ENCODE results near the gene CDK2. TPM values are rescaled to one million over a fixed set of nuclear protein-coding genes. Genes with fewer than 3 reads are reported as not detected.

Gene CDK2
- total RNA-seq, 1 donor, result 38.5 TPM

DNA sequence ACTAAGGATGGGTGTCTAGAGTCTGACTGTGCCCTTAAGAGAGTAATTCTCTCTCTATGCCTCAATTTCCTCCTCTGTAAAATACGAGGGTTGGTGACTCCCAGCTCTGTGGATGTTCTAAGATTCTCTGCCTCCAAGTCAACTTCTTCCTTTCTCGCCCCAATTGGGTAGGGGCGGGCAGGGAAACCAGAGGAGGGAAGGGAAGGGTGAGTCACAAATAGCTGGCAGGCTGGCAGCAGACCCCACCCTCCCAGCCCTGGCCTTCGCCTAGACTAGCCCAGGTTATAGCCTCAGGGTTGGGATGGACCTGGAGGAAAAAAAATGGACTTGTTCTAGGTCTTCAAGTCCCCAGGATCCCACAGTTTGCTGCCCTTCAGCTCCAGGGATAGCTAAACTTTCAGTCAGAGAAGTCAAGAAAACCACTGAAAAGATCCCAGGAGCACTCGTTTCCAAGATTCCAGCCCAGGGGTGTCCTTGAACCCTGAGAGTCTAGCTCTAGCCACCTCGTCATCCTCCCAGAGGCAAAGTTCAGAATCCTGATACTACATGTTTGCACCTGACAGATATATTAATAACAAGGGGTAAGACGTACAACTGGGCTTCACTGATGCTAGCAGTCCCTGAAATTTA is 33.3 kb upstream of the CDK2 start:
- peak overlapping the region; percentile 86 for H3K4me3 ChIP-seq (ENCODE audit: low read depth, low read length)
- peak; percentile 39 for DNase-seq (ENCODE audit: low read depth)

GRCh38 chr12:55933799-55934742 is 32.6 kb upstream of the CDK2 start:
- DNase-seq (ENCODE audit: low read depth), result peak; percentile 66
- TF ChIP-seq CTCF (IDR thresholded peaks at IDR 0.05; ENCODE audit: insufficient read depth, low read length), result no peak
- H3K4me3 ChIP-seq (ENCODE audit: low read depth, low read length), result no peak overlapping the region

More for the DNA sequence above, 33.3 kb upstream of the CDK2 start:
- no peak for TF ChIP-seq CTCF (IDR thresholded peaks at IDR 0.05; ENCODE audit: insufficient read depth, low read length)

- TF ChIP-seq CTCF (IDR thresholded peaks at IDR 0.05; ENCODE audit: insufficient read depth, low read length), result no peak
- H3K4me3 ChIP-seq (ENCODE audit: low read depth, low read length), result no peak overlapping the region
- no peak for DNase-seq (ENCODE audit: low read depth)
These were observed 31.9 kb upstream of the CDK2 start for GRCh38 chr12:55934773-55935172.

DNA sequence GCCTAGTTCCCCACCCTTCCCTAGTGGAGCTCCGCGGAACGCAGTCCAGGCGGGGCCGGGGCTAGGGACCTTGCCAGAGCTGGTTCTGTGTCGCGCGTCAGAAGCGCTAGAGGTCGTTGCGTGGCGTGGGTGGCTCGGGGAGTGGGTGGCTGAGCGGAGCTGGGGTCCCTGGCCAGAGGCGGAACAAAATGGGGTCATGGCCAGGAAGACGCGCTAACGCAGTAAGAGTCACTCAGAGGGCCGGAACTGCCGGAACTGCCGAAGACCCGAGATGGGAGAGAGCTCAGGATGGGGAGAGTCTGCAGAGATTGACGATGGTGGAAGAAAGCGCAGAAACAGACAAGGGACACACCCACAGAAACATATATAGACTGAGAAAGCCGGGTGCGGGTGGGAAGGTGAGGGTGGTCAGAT is 30.9 kb upstream of the CDK2 start:
- peak overlapping the region; percentile 31 for H3K4me3 ChIP-seq (ENCODE audit: low read depth, low read length)
- TF ChIP-seq CTCF (IDR thresholded peaks at IDR 0.05; ENCODE audit: insufficient read depth, low read length), result no peak
- DNase-seq (ENCODE audit: low read depth), result no peak

- TF ChIP-seq CTCF (IDR thresholded peaks at IDR 0.05; ENCODE audit: insufficient read depth, low read length), result no peak
- H3K4me3 ChIP-seq (ENCODE audit: low read depth, low read length), result no peak overlapping the region
- DNase-seq (ENCODE audit: low read depth), result no peak
These were observed 28.6 kb upstream of the CDK2 start for GRCh38 chr12:55937981-55938380.

DNA sequence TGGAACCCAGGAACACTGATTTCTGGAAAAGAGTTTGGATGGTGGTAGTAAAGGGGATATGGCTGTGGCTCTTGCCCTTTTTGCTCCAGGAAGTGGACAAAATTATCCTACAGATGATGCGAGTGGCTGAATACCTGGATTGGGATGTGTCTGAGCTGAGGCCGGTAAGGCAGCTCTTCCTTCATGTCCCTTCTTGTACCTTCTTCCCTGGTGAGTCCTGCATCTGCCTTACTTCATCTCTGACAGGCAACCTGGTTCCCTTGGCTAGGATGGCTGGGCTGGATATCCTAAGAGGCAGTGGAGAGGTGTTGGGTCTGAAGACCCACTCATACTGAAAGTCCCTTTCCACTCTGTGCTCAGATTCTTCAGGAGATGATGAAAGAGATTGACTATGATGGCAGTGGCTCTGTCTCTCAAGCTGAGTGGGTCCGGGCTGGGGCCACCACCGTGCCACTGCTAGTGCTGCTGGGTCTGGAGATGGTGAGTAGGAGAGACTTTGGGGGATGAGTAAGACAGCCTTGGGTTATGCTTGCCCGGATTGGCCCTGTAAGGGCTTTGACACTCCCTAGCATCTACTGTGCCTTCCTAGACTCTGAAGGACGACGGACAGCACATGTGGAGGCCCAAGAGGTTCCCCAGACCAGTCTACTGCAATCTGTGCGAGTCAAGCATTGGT is 27.7 kb upstream of the CDK2 start:
- no peak overlapping the region for H3K4me3 ChIP-seq (ENCODE audit: low read depth, low read length)

More for the DNA sequence above, 27.7 kb upstream of the CDK2 start:
- no peak for TF ChIP-seq CTCF (IDR thresholded peaks at IDR 0.05; ENCODE audit: insufficient read depth, low read length)
- no peak for DNase-seq (ENCODE audit: low read depth)

Data from fibroblast of the aortic adventitia (primary cell).